ENCODE results near the gene CARHSP1. TPM values are rescaled to one million over a fixed set of nuclear protein-coding genes. Genes with fewer than 3 reads are reported as not detected.

The CARHSP1 gene
- 59.8 and 62.6 TPM in 2 replicates for total RNA-seq

GRCh38 chr16:8868416-8869211 is at the start of gene CARHSP1:
Gene CARHSP1 (minus strand): TSS chr16:8869006. CDS start chr16:8859328, 9,678 bp downstream.

GRCh38 chr16:8882041-8882617 is 13.3 kb upstream of the CARHSP1 start, which contains the start of gene LITAFD:
Gene LITAFD (plus strand): TSS chr16:8882351. CDS start chr16:8884356, 2,005 bp downstream.

Other genes starting within 250 kb of the CARHSP1 start
- gene METTL22, start 247.3 kb downstream of the CARHSP1 start, total RNA-seq = 20.6 and 23.5 TPM in 2 replicates
- gene ABAT, start 194.4 kb downstream of the CARHSP1 start, total RNA-seq = 8.0 and 9.1 TPM in 2 replicates
- gene TMEM186, start 71.4 kb downstream of the CARHSP1 start, total RNA-seq = 3.4 and 3.6 TPM in 2 replicates
- gene PMM2, start 71.2 kb downstream of the CARHSP1 start, total RNA-seq = 55.9 and 58.1 TPM in 2 replicates
- gene LITAFD, start 13.3 kb upstream of the CARHSP1 start, total RNA-seq = not detected in 2 replicates
- gene USP7, start 94.9 kb upstream of the CARHSP1 start, total RNA-seq = 56.9 and 59.6 TPM in 2 replicates
- 96.3 and 108 TPM in 2 replicates for gene HAPSTR1, start 222.6 kb upstream of the CARHSP1 start, total RNA-seq